Germinal center (tissue), 1 donor: ENCODE measurements around the gene LDLRAD1.
"Not testable (repeated sequence)": the region's sequence is repeated elsewhere in the genome, so short reads cannot be mapped to it uniquely, and the experiment has no call there.

Experiments used
- DNase-seq: peaks from one replicate; pipeline ENCODE4 v3.0.0; 2012; ENCODE audit warnings: mixed read lengths, low spot score

The LDLRAD1 gene

DNA sequence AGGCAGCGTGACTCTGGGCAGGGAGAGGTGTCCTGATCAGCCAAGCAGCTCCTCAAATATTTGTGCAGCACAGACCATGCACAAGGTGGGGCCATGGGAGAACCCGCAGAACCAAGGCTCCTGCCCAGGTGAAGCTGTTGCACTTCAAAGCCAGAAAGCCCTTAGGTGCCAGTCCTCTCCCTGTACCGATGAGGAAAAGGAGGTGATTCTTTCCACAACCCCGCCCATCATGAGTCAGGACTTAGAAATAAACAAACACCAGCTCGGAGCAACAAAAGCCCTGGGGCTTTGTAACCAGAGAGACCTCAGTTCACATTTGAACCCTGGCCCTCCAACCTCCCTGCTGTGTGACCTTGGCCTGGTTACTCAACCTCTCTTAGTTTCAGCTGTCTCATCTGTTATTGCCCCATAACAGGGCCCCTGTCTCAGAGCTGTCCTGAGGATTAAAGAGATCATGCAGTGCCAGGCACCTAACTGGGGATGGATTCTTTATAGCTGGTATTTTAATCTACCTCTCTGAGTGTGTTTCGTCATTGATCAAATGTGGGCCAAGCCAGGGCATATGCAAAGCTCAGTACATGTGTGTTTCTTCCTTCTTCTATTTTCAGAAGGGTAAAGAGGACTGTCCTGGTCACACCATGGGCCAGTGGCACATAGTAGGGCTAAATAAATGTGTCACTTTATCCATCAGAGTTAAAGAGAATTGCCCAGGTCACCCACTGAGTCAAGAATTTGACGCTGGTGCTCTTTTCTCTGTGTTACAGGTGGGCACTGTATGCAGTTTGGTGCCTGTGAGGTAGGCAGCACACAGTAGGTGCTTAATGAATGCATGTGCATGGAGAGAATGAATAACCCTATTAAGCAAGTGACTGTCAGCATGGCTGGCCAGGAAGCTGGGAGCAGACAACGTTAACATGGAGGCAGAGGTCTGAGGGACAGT lies 1.4 kb downstream of the LDLRAD1 start:
- DNase-seq, result no peak

GRCh38 chr1:54014009-54014629 lies 3.9 kb downstream of the LDLRAD1 start:
- no peak for DNase-seq

GRCh38 chr1:54013393-54014008 lies 4.5 kb downstream of the LDLRAD1 start:
- DNase-seq, result no peak

- no peak for DNase-seq
These were observed 5.1 kb downstream of the LDLRAD1 start for GRCh38 chr1:54012863-54013262.

GRCh38 chr1:54012008-54012325 lies 6.0 kb downstream of the LDLRAD1 start:
- DNase-seq, result no peak

GRCh38 chr1:54011316-54012007 lies 6.5 kb downstream of the LDLRAD1 start:
- no peak for DNase-seq

- DNase-seq, result no peak
These were observed 7.4 kb downstream of the LDLRAD1 start for GRCh38 chr1:54010415-54011117.

GRCh38 chr1:54009406-54009805 lies 8.6 kb downstream of the LDLRAD1 start:
- DNase-seq, result no peak

GRCh38 chr1:54008876-54009275 lies 9.1 kb downstream of the LDLRAD1 start:
- no peak for DNase-seq

DNA sequence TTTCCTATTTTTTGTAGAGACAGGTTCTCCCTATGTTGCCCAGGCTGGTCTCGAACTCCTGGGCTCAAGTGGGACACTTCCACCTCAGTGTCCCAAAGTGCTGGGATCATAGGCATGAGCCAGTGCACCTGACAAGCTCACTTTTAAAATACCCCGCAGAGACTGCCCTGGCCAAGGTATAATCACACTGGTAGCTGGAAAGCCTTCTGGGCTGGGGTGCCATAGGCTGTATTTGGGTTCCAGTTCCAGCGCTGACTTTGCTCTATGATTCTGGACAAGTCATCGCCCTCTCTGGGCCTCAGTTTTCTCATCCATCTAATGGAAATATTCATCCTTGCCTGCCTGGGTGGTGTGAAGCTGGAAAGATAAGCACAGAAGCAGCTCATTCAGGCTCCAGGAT lies 10.4 kb downstream of the LDLRAD1 start:
- DNase-seq, result no peak

- DNase-seq, result no peak
These were observed 11.5 kb downstream of the LDLRAD1 start for GRCh38 chr1:54006508-54006907.

GRCh38 chr1:54004481-54005049 lies 13.4 kb downstream of the LDLRAD1 start:
- no peak for DNase-seq

- DNase-seq, result not testable (repeated sequence)
These were observed 14.1 kb downstream of the LDLRAD1 start for GRCh38 chr1:54003750-54004480.

DNA sequence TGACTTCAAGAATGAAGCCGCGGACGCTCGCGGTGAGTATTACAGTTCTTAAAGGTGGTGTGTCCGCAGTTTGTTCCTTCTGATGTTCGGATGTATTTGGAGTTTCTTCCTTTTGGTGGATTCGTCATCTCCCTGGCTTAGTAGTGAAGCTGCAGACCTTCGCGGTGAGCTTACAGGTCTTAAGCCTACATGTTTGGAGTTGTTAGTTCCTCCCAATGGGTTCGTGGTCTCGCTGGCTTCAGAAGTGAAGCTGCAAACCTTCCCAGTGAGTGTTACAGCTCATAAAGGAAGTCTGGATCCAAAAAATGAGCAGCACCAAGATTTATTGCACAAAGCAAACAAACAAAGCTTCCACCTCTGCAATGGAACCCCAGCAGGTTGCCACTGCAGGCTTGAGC lies 14.7 kb downstream of the LDLRAD1 start:
- DNase-seq, result no peak

- DNase-seq, result no peak
These were observed 15.3 kb downstream of the LDLRAD1 start for GRCh38 chr1:54002544-54003248.

DNA sequence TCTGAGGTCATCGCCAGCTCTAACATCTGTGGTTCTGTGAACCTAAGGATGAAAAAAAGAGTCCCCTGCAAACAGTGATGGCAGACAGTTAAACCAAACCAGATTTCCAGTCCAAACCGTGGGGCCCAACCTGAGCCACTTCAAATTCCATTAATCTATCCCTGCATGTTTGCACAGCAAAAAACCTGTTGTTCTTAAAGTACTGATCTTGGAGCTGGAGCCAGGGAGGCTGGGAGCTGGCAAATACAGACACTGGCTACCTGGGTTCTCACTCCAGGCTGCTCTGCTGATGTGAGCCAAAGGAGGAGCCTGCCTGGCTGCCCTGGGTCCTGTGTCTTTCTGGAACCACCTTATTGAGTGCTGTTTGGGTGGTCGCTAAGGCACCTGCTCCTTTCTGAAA lies 16.4 kb downstream of the LDLRAD1 start:
- no peak for DNase-seq

- no peak for DNase-seq
These were observed 18.1 kb downstream of the LDLRAD1 start for GRCh38 chr1:53999920-54000319.

- no peak for DNase-seq
These were observed 19.8 kb downstream of the LDLRAD1 start for GRCh38 chr1:53998223-53998622.

DNA sequence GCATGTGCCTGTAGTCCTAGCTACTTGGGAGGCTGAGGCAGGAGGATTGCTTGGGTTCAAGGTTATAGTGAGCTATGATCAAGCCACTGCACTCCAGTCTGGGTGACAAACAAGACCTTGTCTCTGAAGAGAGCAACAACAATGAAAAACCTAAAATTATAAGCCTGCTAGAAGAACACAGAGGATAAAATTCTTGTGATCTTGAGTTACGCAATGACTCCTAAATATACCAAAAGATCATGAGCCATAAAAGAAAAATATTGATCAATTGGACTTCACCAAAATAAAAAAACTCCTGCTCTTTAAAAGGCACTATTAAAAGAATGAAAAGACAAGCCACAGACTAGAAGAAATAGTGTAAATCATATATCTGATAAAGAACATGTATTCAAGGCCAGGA lies 22.3 kb downstream of the LDLRAD1 start:
- DNase-seq, result no peak

GRCh38 chr1:53994516-53994915 lies 23.5 kb downstream of the LDLRAD1 start:
- DNase-seq, result not testable (repeated sequence)
